T-helper 1 cell treated with Interleukin-12 subunit alpha and Interleukin-12 subunit beta and Interleukin-4 antibody, amounts not matched to agents 30 ng/mL and 1 ng/mL, for 36 hours (primary cell): ENCODE data around the gene COL15A1. TPM values are rescaled to one million over a fixed set of nuclear protein-coding genes. Genes with fewer than 3 reads are reported as not detected.
"Not testable (repeated sequence)": the region's sequence is repeated elsewhere in the genome, so short reads cannot be mapped to it uniquely, and the experiment has no call there.

Experiments
- intact Hi-C: fragments of 100-400 bp; cut with micrococcal nuclease; formaldehyde crosslinking; loops from one replicate; pipeline ENCODE4 v1.15.1; 2024
- total RNA-seq: library from RNA; stranded (reverse); gene quantifications from 2 replicates; pipeline ENCODE4 v1.2.3, GENCODE V29; 2022

The COL15A1 gene
- 0.49 and 0.51 TPM in 2 replicates for total RNA-seq

DNA sequence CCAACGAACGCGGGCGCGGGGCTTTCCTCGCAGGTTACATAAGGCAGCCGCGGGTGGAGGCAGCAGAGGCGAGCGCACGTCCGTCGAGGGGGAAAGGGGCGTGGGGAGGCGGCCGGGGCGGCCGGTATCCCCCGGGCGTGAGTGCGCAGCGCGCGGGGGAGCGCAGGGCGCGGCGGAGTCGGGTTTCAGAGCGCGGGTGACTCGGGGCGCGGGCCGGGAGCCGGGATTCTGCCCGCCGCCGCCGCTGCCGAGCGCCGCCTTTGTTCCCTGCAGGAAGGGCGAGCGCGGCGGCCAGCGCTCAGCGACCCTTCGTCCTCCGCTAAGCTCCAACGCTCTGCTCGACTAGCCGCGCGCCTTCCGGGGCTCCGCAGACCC is at the start of gene COL15A1:
COL15A1 (plus strand) TSS at position 226 of the 375 bp plus-strand sequence. CDS start 155 bp downstream, outside the sequence.
- intact Hi-C loops: no loop called here

DNA sequence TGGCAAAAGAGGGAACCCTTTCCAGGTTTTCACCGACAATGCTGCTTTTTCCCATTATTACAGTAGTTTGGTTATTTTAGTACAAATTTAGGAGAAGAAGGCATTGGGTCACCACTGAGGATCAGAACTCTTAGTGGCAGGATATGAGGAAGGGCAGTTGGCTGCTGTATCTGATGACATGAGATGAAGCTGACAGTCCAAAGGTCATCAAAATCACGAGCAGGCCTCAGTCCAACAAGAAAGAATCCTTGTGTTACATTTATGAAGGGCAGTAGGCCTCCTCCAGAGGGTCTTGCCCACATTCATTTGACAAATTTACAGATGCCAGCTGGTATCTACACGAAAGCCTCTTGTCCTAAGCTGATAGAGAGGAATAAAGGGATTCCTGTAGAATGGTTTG is 49.5 kb upstream of the COL15A1 start:
- intact Hi-C loops: no loop called here

DNA sequence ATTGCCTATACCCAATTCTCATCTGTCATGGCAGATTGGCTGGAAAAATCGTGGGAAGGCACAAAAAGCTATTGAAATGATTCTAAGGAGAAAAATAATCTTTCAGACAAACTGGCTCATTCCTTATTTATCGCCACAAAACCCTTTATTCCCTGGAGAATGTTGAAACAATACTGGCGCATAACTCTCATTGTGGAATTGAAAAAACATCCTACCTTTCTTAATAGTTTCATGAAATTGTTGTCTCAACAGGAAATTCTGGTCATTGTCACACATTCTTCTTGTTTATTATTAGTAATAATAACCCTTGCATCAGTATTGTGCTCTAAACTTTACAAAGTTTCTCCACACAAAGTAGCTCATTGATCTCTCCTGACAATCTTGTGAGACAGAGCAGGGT is 48.9 kb upstream of the COL15A1 start:
- intact Hi-C loops: no loop called here

DNA sequence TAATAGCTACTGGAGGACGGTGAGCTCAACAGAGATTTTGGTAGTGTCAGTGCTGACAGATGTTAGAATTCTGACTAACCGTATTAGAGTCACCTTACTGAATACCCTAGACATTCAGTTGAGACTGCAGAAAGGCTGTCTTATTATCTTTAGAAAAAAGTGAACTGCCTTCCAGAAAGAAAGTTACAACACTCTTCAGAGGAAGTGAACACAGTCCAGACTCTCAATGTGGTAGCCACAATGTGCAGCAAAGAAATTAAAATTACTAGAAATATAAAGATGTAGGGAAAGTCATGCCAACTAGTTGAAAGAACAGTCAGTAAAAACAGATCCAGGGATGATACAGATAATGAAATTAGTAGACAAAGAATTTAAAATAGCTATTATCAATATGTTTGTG is 47.1 kb upstream of the COL15A1 start:
- intact Hi-C loops: no loop called here

DNA sequence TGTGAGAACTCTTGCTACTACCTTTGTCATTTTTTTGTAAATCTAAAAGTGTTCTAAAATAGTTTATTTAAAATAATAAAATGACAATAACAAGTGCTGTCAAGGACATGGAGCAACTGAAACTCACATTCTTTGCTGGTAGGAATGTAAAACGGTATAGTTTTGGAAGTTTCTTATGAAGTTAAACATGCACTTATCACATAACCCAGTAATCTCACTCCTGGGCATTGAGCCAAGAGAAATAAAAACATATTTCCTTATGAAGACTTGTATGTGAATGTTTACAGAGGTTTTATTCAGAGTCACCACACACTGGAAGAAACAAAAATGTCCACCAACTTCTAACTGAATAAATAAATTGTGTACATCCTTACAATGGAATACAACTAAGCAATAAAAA is 46.0 kb upstream of the COL15A1 start:
- intact Hi-C loops: no loop called here

DNA sequence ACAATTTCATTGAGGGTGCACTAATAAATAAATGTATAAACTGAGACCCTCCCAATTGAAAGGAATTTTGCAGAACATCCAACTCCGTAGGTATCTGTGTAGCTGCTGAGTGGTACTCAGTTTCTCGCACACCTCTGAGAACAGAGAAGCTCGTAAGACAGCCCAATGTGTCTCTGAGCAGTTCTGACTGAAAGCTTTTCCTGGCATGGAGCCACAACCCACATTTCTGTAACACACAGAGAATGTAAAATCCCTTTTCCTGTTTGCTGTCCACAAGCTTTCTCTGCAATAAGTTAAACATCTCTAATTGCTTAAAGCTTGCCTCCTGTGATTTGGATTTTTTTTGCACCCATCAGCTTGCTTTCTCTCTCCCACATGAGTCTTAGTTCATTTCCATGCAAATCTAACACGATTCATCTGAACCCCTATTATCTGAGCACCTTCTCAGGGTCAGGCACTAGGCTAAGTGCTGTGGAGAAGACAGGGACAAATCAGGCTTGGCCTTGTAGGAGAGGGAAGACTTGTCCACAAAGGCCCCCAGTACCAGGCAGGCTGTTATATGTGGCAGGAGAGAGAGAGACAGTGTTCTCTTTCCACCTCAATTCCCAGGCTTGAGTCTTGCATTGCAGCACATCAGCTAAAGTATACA is 44.2 kb upstream of the COL15A1 start:
- intact Hi-C loops: no loop called here

DNA sequence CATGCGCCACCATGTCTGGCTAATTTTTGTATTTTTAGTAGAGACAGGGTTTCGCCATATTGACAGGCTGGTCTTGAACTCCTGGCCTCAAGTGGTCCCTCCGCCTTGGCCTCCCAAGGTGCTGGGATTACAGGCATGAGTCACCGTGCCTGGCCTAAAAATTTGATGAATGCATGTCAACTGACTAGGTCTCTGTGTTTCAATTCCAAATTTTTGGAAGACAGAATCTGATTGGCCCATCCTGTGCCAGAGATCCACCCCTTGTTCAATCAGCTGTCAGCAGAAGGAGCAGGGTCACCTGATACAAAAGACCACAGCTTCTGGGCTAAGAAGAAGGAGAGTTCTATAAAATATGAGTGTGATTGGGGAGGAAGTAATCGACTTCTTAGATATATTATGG is 43.5 kb upstream of the COL15A1 start:
- intact Hi-C loops: no loop called here

DNA sequence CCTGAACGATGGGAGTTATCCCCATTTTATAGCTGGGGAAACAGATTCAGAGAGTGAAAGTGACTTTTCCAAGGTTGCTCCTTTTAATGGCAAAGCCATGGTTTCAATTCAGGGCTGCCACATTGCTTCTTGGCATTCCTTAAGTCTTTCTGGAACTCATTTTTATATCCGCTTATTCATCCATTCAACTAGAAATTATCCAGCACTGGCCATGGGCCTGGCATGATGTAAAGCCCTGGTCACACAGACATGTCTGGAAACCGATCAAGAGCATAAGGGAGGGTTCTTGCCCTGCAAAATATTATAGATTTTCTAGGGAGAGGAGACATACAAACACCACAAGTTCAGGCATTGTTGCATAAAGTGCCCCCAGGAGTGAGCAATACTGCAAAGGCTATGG is 43.0 kb upstream of the COL15A1 start:
- intact Hi-C loops: no loop called here

DNA sequence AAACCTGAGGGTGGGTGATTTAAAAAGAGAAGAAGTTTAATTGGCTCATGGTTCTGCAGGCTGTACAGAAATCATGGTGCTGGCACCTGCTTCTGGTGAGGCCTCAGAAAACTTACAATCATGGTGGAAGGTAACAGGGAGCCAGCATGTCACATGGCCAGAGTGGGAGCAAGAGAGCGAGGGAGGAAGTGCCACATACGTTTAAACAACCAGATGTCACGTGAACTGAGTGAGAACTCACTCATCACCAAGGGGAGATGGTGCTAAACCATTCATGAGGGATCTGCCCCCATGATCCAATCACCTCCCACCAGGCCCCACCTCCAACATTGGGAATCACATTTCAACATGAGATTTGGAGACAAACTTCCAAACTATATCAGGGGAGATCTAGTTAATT is 41.9 kb upstream of the COL15A1 start:
- intact Hi-C loops: not testable (repeated sequence)

DNA sequence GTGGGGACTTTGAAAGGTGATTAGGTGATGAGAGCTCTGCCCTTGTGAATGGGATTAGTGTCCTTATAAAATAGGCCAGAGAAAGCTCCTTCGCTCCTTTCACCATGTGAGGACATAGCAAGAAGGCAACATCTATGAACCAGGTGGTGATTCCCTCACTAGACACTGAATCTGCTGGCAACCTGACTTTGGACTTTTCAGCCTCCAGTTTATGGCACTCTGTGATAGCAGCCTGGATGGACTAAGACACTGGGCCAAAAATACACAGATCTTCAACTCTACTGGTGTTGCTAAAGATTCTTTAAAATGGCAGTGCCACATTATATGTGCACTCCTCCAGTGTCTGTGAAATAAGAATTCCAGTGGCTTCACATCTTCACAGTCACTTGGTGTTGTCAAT is 41.2 kb upstream of the COL15A1 start:
- intact Hi-C loops: no loop called here

DNA sequence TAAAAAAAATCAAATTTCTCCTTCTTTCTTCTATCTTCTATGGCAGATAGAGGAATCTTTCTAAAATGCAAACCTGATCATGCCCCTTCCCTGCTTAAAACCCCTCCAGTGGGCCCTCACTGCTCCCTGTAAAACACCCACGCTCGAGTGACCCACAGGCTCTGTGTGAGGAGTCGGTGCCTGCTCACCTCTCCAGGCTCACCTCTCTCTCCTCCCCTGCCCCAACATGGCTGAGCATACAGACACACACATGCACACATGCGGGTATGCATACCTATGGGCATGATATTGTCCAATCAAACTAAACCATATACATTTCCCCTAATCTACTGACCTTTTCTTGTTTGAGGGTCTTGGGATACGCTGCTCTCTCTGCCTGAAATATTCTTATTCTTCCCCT is 40.8 kb upstream of the COL15A1 start:
- intact Hi-C loops: no loop called here

DNA sequence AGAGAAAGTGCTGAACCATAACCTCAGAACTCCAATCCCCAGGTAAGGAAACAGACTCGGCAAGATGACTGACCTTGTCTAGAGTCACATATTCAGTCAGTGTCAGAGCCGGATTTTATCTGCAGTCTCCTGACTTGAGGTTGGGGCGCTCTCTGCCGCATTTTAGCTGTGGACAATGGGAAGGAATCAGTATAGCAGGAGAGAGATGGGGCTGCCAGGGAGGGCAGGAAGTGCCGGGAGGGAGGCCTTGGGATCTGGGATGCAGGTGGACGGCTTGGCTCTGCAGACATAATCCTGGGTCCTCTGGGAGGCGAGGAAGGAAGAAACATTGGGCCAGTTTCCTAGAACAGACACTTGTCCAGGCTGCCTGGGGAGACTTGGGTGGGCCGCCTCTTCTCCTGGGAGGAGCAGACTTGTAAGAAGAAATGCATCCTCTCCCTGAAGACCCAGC is 39.7 kb upstream of the COL15A1 start:
- intact Hi-C loops: no loop called here

DNA sequence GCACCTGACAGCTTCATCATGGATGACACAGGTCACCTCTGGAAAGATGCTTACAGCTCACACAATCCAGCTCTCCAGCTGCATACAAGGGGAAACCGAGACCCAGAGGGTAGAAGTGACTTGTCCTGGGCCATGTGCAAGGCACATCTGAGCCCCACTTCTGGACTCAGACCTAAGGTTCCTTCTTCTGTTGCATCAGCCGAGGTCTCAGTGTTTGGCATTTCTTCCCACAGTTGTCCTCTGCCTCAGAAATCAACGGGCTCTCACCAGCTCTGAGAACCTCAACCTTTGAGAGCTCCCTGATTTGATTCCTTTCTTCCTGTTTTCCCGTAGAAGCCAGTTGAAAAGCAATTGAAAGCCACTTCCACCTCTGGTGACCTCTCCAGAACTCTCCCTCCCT is 38.7 kb upstream of the COL15A1 start:
- intact Hi-C loops: no loop called here

DNA sequence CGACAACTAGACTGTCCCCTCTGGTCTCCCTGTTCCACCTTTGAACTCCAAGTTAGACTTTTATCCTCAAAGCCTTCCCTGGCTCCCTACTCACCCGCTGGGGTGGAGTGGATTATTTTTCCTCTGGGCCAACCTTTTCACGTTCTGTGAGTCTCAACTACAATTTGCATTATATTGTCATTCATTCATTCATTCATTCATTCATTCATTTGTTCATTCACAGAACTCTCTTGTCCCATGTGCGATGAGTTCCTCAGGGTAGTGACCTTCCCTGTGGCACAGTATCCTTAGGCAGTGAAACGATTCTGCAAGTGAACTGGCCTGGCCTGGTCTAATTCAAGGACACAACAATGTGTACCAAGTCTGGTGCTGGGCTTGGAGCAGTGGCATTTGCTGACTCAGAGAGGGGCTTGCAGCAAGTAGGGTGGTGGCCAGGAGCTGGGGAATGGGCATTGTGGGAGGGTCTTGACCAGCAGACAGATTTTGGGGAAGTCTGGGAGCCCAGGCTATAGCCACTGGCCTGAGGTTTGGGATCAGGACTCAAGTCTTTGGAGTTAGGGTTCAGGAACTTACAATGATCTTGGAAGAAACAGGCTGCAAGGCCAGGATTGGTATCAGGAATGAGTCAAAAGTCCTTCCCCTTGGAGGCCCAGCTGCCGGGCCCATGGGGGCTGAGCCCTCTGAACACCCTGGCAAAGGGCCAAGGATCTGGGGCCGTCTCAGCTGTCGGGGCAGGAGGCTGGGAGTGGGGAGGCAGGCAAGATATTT is 37.2 kb upstream of the COL15A1 start:
- intact Hi-C loops: no loop called here

DNA sequence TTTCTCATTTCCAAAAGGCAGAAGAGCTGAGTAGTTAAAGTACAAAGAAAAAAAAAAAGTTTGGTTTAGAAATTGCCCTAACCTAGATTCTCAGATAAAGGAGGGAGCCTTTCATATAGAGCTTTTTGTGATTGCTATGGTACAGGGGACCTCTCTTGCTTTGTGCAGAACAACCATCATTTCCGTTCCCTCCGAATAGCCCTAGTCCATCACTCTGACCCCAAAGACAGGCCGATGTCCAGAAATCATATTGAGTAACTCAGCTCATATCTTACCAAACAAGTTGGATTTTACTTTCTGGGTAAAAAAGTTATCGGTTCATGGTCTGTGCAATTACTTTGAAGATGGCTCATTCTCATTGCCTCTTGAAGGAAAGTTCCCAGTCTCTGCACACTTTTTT is 36.7 kb upstream of the COL15A1 start:
- intact Hi-C loops: no loop called here

DNA sequence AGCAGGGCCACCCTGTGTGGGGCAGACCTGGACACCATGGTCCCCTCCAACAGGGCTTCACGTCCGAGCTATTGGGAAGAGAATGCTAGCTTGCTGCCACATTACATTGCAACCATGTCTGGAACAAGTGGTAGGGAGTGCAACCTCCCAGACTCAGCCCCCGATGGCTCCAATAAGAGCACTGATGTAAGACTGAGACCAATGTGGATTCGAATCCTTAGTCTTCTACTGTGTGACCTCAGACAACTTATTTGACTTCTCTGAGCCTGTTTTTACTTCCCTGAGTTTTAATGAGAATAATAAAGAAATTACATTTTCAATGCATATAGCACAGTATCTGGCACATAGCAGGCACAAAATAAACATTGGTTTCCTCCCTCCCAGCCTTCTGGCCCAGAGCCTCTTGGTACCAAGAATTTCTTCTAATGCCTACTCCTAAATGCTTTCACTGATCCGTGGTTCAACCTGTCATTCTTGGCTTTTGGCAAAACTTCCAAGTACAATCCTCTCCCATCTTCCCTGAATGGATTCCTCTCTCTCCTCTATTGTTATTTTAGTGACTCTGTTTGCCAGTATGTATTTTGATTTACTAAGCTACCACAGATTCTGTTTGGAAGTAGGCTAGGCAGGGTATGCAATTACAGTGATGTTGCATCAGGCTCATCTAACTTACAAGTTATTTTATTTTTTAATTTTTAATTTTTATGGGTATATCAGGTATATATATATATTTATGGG is 34.6 kb upstream of the COL15A1 start:
- intact Hi-C loops: no loop called here

DNA sequence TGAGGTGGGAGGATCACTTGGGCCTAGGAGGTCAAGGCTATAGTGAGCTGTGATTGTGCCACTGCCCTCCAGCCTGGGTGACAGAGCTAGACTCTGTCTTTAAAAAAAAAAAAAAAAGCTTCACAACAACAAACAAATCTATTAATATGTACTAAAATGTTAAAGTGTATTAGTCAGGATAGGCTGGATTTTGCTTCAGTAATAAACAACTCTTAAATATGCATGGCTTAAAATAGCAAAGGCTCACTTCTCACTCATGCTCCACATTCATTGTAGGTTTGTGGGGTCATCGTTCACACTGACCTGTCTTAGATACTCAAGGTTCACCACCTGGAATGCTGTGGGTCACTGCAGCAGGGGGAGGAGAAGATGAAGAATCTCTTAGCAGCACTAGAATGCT is 33.8 kb upstream of the COL15A1 start:
- intact Hi-C loops: no loop called here

DNA sequence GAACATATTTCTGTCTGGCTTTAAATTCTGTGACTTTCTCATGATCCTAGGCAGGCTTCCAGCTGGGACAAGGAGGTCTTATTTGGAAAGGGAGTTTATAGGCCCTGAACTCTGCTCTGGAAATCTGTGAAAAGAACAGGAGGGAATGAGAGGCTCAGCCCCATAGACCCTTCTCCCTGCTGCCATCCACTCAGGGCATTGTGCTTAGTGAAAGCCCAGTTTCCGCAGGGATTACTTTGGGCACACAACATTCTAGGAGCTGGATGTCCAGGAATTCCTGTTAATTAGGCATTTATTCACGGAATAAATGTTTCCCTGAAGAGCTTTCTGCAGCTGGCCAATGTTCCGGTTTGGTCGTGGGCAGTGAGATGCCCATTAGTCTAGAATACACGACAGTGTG is 32.7 kb upstream of the COL15A1 start:
- intact Hi-C loops: no loop called here

DNA sequence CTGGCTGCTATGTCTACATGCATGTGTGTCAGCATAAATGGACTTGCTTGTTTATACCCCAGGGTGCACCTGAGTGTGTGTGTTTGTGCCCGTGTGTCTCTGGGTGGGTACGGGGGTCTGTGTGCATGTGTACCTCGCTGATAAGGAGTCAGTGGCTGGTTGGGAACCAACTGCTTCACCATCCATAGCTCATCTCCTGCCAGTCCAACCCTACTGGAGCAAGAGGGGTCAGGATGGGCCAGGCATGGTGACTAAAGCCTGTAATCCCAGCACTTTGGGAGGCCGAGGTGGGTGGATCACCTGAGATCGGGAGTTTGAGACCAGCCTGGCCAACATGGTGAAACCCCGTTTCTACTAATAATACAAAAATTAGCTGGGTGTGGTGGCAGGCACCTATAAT is 32.0 kb upstream of the COL15A1 start:
- intact Hi-C loops: not testable (repeated sequence)

DNA sequence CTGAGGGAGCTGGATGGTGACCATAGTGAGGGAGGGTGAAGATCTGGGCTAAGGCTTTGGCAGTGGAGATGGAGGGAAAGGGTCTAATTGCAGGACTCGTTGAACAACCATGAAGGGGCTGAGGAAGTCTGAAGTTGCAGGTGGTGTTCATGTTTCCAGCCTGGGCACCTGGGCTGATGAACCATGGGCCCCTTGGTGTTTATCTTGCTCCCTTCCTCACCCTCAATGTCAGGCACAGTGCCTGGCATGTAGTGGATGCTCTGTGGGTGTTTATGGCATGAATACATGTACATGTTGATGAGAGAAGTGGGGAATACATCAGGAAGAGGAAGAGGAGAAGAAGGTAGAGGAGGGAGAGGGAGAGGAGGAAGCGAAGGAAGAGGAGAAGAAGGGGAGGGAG is 31.3 kb upstream of the COL15A1 start:
- intact Hi-C loops: no loop called here

DNA sequence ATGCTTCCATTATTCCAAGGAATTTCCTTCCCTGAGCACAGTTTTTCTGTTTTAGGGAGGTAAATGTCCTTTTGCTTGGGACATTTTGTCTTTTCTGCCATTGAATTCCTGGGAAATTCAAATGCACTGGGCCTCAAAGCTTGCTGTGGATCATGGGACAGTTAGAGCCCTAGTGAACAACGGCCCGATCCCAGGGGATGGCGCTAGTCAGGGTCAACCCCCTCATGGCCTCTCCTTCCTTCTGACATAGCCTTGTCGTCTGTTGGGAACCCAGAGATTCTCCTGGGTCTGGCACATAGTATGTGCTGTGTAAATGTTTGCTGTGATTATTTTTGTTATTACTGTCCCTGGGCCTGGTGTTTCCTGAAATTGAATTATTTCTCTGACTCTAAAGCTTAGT is 30.7 kb upstream of the COL15A1 start:
- intact Hi-C loops: no loop called here

DNA sequence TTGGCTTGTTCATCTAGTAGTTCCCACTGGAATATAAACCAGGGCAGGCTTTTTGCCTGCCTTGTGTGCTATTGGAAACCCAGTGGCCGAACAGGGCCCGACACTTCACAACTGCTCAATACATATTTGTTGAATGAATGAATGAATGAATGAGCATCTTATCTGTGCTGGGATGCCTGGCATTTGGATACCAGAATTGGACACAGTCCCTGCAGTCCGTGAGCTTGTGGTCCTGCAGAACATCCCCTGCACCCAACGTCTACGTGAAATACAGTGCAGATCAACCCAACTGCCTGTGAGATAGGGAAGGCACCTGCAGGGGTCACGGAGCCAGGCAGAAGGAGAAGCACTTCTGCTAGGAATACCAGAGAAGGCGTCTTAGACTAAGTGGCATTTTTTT is 30.0 kb upstream of the COL15A1 start:
- intact Hi-C loops: no loop called here
